ENCODE measurements around the gene BBS9.

GRCh38 chr7:33626869-33627268, 497.5 kb downstream of the BBS9 start:
- TF ChIP-seq POLR2A (IDR thresholded peaks at IDR 0.05) = no peak
- TF ChIP-seq CTCF (IDR thresholded peaks at IDR 0.05) = no peak

All from testis (tissue), 2 donors.